H9 (cell line): ENCODE results near the gene VGF. TPM values are rescaled to one million over a fixed set of nuclear protein-coding genes. Genes with fewer than 3 reads are reported as not detected.

Source experiments
- DNase-seq: peaks from one replicate; pipeline ENCODE4 v3.0.0-alpha.2; 2017
- H2AFZ ChIP-seq: one replicate; pipeline ENCODE4 v1.6.1; 2013; ENCODE audit warnings: mild to moderate bottlenecking, low read length, control low read depth, moderate library complexity
- H2AK5ac ChIP-seq: 2 replicates; pipeline ENCODE4 v1.6.1; 2013; ENCODE audit warnings: low read length, control low read depth, mixed read lengths; ENCODE audit not compliant: insufficient read length
- H2BK120ac ChIP-seq: one replicate; pipeline ENCODE4 v1.6.1; 2013; ENCODE audit warnings: low read depth, mild to moderate bottlenecking, low read length, control low read depth, inconsistent platforms; ENCODE audit not compliant: poor library complexity, severe bottlenecking
- H2BK12ac ChIP-seq: 2 replicates; pipeline ENCODE4 v1.6.1; 2013; ENCODE audit warnings: low read length, control low read depth, mixed read lengths, low read depth; ENCODE audit not compliant: insufficient read length
- H2BK15ac ChIP-seq: 2 replicates; pipeline ENCODE4 v1.6.1; 2013; ENCODE audit warnings: low read depth, low read length, control low read depth
- H2BK20ac ChIP-seq: one replicate; pipeline ENCODE4 v1.6.1; 2013; ENCODE audit warnings: low read depth, mild to moderate bottlenecking, low read length, control low read depth, inconsistent platforms; ENCODE audit not compliant: poor library complexity, severe bottlenecking
- H2BK5ac ChIP-seq: 2 replicates; pipeline ENCODE4 v1.6.1; 2013; ENCODE audit warnings: low read length, control low read depth, mixed read lengths; ENCODE audit not compliant: insufficient read length
- H3K14ac ChIP-seq: 2 replicates; pipeline ENCODE4 v1.6.1; 2013; ENCODE audit warnings: low read length, control low read depth; ENCODE audit not compliant: insufficient read depth
- H3K18ac ChIP-seq: 2 replicates; pipeline ENCODE4 v1.6.1; 2013; ENCODE audit warnings: low read depth, mild to moderate bottlenecking, mixed read lengths, low read length, control low read depth; ENCODE audit not compliant: insufficient read length
- H3K23ac ChIP-seq: 2 replicates; pipeline ENCODE4 v1.6.1; 2013; ENCODE audit warnings: low read length, control low read depth, mixed read lengths, low read depth; ENCODE audit not compliant: insufficient read length
- H3K23me2 ChIP-seq: 2 replicates; pipeline ENCODE4 v1.6.1; 2013; ENCODE audit warnings: low read depth, mild to moderate bottlenecking, mixed read lengths, low read length, control low read depth; ENCODE audit not compliant: insufficient read length, poor library complexity, severe bottlenecking
- H3K27ac ChIP-seq: 2 replicates; pipeline ENCODE4 v1.5.1; 2013; ENCODE audit warnings: low read length, control low read depth, mixed read lengths, low read depth; ENCODE audit not compliant: insufficient read length
- H3K27me3 ChIP-seq: 2 replicates; pipeline ENCODE4 v1.6.1; 2013; ENCODE audit warnings: low read length, control low read depth, inconsistent platforms; ENCODE audit not compliant: insufficient read depth
- H3K4ac ChIP-seq: 2 replicates; pipeline ENCODE4 v1.6.1; 2013; ENCODE audit warnings: low read depth, mild to moderate bottlenecking, control low read depth, inconsistent platforms, low read length, moderate library complexity
- H3K4me1 ChIP-seq: 2 replicates; pipeline ENCODE4 v1.6.1; 2013; ENCODE audit warnings: low read length, control low read depth, inconsistent platforms; ENCODE audit not compliant: insufficient read depth
- H3K4me2 ChIP-seq: 2 replicates; pipeline ENCODE4 v1.6.1; 2013; ENCODE audit warnings: low read length, control low read depth, mixed read lengths; ENCODE audit not compliant: insufficient read length, insufficient read depth
- H3K56ac ChIP-seq: 2 replicates; pipeline ENCODE4 v1.6.1; 2013; ENCODE audit warnings: low read depth, mild to moderate bottlenecking, mixed read lengths, low read length, control low read depth; ENCODE audit not compliant: insufficient read length
- H3K79me1 ChIP-seq: 2 replicates; pipeline ENCODE4 v1.6.1; 2013; ENCODE audit warnings: low read depth, mild to moderate bottlenecking, moderate library complexity, low read length, control low read depth, inconsistent platforms; ENCODE audit not compliant: insufficient read depth, poor library complexity, severe bottlenecking
- H3K79me2 ChIP-seq: 2 replicates; pipeline ENCODE4 v1.6.1; 2013; ENCODE audit warnings: low read length, control low read depth, inconsistent platforms; ENCODE audit not compliant: insufficient read depth
- H3K9ac ChIP-seq: 2 replicates; pipeline ENCODE4 v1.6.1; 2013; ENCODE audit warnings: low read length, control low read depth, mixed read lengths; ENCODE audit not compliant: insufficient read length; ENCODE audit errors: extremely low read depth
- H3K9me3 ChIP-seq: one replicate; pipeline ENCODE4 v1.6.1; 2013; ENCODE audit warnings: low read depth, low read length, inconsistent platforms; ENCODE audit not compliant: control insufficient read depth
- H3T11ph ChIP-seq: one replicate; pipeline ENCODE4 v1.6.1; 2013; ENCODE audit warnings: mild to moderate bottlenecking, low read length, control low read depth, inconsistent platforms
- H4K20me1 ChIP-seq: one replicate; pipeline ENCODE4 v1.6.1; 2013; ENCODE audit not compliant: control insufficient read depth, insufficient read length, insufficient read depth
- H4K5ac ChIP-seq: 2 replicates; pipeline ENCODE4 v1.6.1; 2013; ENCODE audit warnings: low read depth, mild to moderate bottlenecking, mixed read lengths, low read length, control low read depth; ENCODE audit not compliant: insufficient read length
- H4K8ac ChIP-seq: replicated peaks from 2 replicates; pipeline ENCODE4 v1.6.1; 2013; ENCODE audit warnings: low read length, control low read depth, mixed read lengths, low read depth; ENCODE audit not compliant: insufficient read length
- H4K91ac ChIP-seq: 2 replicates; pipeline ENCODE4 v1.6.1; 2013; ENCODE audit warnings: low read depth, mild to moderate bottlenecking, moderate library complexity, mixed read lengths, low read length, control low read depth; ENCODE audit not compliant: insufficient read length
- H3K27ac Mint-ChIP-seq, 3 experiments: 2 replicates in 2 of 3; 3 replicates in 1 of 3; pipeline ENCODE4 v1.8.0; 2020 to 2021; ENCODE audit warnings: mixed read lengths in 3 of 3, mild to moderate bottlenecking in 1 of 3, moderate library complexity in 1 of 3
- H3K27me3 Mint-ChIP-seq: 2 replicates; pipeline ENCODE4 v1.8.0; 2021; ENCODE audit warnings: low read depth, mild to moderate bottlenecking, moderate library complexity, mixed read lengths
- H3K36me3 Mint-ChIP-seq, 3 experiments: 2 replicates in 2 of 3; 3 replicates in 1 of 3; pipeline ENCODE4 v1.8.0; 2020 to 2021; ENCODE audit warnings: low read depth in 3 of 3, mixed read lengths in 3 of 3; ENCODE audit not compliant: insufficient read depth in 1 of 3
- H3K4me1 Mint-ChIP-seq, 2 experiments: 2 replicates each; pipeline ENCODE4 v1.8.0; 2020; ENCODE audit warnings: mixed read lengths in 2 of 2
- H3K4me3 Mint-ChIP-seq, 2 experiments: 2 replicates in 1 of 2; 3 replicates in 1 of 2; pipeline ENCODE4 v1.8.0; 2020 to 2021; ENCODE audit warnings: mild to moderate bottlenecking in 2 of 2, mixed read lengths in 2 of 2, moderate library complexity in 1 of 2
- H3K9me3 Mint-ChIP-seq, 2 experiments: 2 replicates in 1 of 2; 3 replicates in 1 of 2; pipeline ENCODE4 v1.8.0; 2020; ENCODE audit warnings: mild to moderate bottlenecking in 2 of 2, mixed read lengths in 2 of 2, moderate library complexity in 1 of 2
- WGBS: extraction: QIAGEN DNeasy Blood & Tissue Kit; methylation state at CpG from one replicate; pipeline ENCODE4 v1.1.7; 2013; ENCODE audit warnings: missing lambda C conversion rate, low lambda C conversion rate, mixed read lengths; ENCODE audit not compliant: insufficient read length; ENCODE audit errors: extremely low coverage; 5-methylcytosine and 5-hydroxymethylcytosine counted together
- total RNA-seq: library from RNA; stranded (reverse); gene quantifications from 2 replicates; pipeline ENCODE4 v1.2.1, GENCODE V29; 2021
- TF ChIP-seq, protein P1 (sequence below): fragments of 200-600 bp; sonication (generic); conservative IDR thresholded peaks from 3 replicates; pipeline ENCODE4 v1.8.0; 2021; ENCODE audit warnings: antibody characterized with exemption, mild to moderate bottlenecking

VGF gene
- total RNA-seq, 1 experiment from 2014 or later = 37.1 TPM

GRCh38 chr7:101137651-101138212 lies 27.6 kb downstream of the VGF start:
- Histone ChIP-seq H2AFZ (no peak overlapping the region), H2BK15ac (no peak overlapping the region), H3K27me3 (no peaks in the 10 kb centered on the region), H4K20me1 (no peaks in the 10 kb centered on the region), H2BK12ac (no peak overlapping the region), H3K23ac (no peak overlapping the region), H3K27ac (no peak overlapping the region), H2BK120ac (no peak overlapping the region), H3K56ac (no peak overlapping the region), H2BK5ac (no peak overlapping the region), H3T11ph (no peak overlapping the region), H3K9me3 (no peaks in the 10 kb centered on the region), H2AK5ac (no peak overlapping the region), H3K4me2 (no peak overlapping the region), H2BK20ac (no peak overlapping the region), H3K79me2 (no peaks in the 10 kb centered on the region), H4K8ac (no peak overlapping the region), H3K9ac (no peak overlapping the region), H3K4me1 (no peaks in the 10 kb centered on the region; the same call in 1 of the 2 replicates), H4K91ac (no peak overlapping the region), H3K14ac (no peak overlapping the region), H3K4ac (no peak overlapping the region), H3K79me1 (no peaks in the 10 kb centered on the region), H3K18ac (no peak overlapping the region), H4K5ac (no peak overlapping the region), H3K23me2 (peaks cover 3% of the 10 kb centered on the region)
- H3K4me3 Mint-ChIP-seq = no peak overlapping the region; a peak in 1 of 5 replicates
- TF ChIP-seq, protein P1, sequence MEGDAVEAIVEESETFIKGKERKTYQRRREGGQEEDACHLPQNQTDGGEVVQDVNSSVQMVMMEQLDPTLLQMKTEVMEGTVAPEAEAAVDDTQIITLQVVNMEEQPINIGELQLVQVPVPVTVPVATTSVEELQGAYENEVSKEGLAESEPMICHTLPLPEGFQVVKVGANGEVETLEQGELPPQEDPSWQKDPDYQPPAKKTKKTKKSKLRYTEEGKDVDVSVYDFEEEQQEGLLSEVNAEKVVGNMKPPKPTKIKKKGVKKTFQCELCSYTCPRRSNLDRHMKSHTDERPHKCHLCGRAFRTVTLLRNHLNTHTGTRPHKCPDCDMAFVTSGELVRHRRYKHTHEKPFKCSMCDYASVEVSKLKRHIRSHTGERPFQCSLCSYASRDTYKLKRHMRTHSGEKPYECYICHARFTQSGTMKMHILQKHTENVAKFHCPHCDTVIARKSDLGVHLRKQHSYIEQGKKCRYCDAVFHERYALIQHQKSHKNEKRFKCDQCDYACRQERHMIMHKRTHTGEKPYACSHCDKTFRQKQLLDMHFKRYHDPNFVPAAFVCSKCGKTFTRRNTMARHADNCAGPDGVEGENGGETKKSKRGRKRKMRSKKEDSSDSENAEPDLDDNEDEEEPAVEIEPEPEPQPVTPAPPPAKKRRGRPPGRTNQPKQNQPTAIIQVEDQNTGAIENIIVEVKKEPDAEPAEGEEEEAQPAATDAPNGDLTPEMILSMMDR = no peak
- H3K4me1 Mint-ChIP-seq = peaks cover 38 to 41% of the 10 kb centered on the region in 2 experiments
- H3K27ac Mint-ChIP-seq = peak overlapping the region in 1 of 3 experiments; percentile 98; a peak in 2 of 7 replicates
- no peak for DNase-seq
- peaks cover 0 to 20% (median 0%) of the 10 kb centered on the region in 3 experiments; a peak in 2 of 7 replicates for H3K36me3 Mint-ChIP-seq
- no CpG with 5 or more reads among the region's 9 CpGs for WGBS
- H3K9me3 Mint-ChIP-seq = no peaks in the 10 kb centered on the region
- H3K27me3 Mint-ChIP-seq = no peaks in the 10 kb centered on the region; the same call in 1 of the 2 replicates
